Nephron progenitor cell (in vitro differentiated cells): Measurements from ENCODE around the gene RASSF4.

Experiments
- DNase-seq: peaks from one replicate; pipeline ENCODE4 v3.0.0; 2021
- H3K27ac Mint-ChIP-seq: 2 replicates; pipeline ENCODE4 v1.8.0; 2021; ENCODE audit warnings: mild to moderate bottlenecking, moderate library complexity, mixed read lengths
- H3K27me3 Mint-ChIP-seq: 2 replicates; pipeline ENCODE4 v1.8.0; 2021; ENCODE audit warnings: mild to moderate bottlenecking, low read depth, mixed read lengths; ENCODE audit not compliant: poor library complexity
- H3K36me3 Mint-ChIP-seq: 2 replicates; pipeline ENCODE4 v1.8.0; 2021; ENCODE audit warnings: low read depth, mixed read lengths
- H3K4me1 Mint-ChIP-seq: 2 replicates; pipeline ENCODE4 v1.8.0; 2021; ENCODE audit warnings: mixed read lengths
- H3K4me3 Mint-ChIP-seq: 2 replicates; pipeline ENCODE4 v1.8.0; 2021; ENCODE audit warnings: mild to moderate bottlenecking, moderate library complexity, mixed read lengths
- H3K9me3 Mint-ChIP-seq: 2 replicates; pipeline ENCODE4 v1.8.0; 2021; ENCODE audit warnings: mild to moderate bottlenecking, moderate library complexity, mixed read lengths
- TF ChIP-seq, protein P1 (sequence below): fragments of 200-600 bp; sonication (generic); IDR thresholded peaks from 2 replicates; pipeline ENCODE4 v1.5.0; 2021; ENCODE audit warnings: antibody characterized with exemption

Gene RASSF4

DNA sequence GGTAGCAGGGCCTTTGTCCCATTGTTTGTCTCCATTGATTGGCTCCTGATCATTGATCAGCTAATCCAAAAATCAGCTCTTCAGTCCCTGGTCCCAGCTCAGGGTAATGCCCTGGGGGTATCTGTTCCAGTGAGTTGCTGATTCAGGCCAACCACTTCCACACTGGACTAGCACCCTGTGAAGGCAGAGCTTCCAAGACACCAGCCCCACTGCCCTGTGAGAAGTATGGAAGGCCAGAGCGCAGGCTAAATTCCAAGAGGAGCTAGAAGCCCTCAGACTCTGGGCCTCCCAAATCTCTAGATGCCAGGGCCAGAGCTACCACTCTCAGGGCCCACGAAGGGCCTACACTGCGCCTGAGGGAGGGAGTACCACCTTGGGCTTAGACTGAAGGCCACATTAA is 38.1 kb upstream of the RASSF4 start:
- DNase-seq: no peak
- no peak overlapping the region for H3K27ac Mint-ChIP-seq
- TF ChIP-seq, protein P1, sequence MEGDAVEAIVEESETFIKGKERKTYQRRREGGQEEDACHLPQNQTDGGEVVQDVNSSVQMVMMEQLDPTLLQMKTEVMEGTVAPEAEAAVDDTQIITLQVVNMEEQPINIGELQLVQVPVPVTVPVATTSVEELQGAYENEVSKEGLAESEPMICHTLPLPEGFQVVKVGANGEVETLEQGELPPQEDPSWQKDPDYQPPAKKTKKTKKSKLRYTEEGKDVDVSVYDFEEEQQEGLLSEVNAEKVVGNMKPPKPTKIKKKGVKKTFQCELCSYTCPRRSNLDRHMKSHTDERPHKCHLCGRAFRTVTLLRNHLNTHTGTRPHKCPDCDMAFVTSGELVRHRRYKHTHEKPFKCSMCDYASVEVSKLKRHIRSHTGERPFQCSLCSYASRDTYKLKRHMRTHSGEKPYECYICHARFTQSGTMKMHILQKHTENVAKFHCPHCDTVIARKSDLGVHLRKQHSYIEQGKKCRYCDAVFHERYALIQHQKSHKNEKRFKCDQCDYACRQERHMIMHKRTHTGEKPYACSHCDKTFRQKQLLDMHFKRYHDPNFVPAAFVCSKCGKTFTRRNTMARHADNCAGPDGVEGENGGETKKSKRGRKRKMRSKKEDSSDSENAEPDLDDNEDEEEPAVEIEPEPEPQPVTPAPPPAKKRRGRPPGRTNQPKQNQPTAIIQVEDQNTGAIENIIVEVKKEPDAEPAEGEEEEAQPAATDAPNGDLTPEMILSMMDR: no peak
- H3K4me1 Mint-ChIP-seq: peaks cover 10% of the 10 kb centered on the region
- H3K4me3 Mint-ChIP-seq: no peak overlapping the region
- H3K9me3 Mint-ChIP-seq: peaks cover 32% of the 10 kb centered on the region
- H3K36me3 Mint-ChIP-seq: peaks cover 42% of the 10 kb centered on the region
- peaks cover 14% of the 10 kb centered on the region for H3K27me3 Mint-ChIP-seq

DNA sequence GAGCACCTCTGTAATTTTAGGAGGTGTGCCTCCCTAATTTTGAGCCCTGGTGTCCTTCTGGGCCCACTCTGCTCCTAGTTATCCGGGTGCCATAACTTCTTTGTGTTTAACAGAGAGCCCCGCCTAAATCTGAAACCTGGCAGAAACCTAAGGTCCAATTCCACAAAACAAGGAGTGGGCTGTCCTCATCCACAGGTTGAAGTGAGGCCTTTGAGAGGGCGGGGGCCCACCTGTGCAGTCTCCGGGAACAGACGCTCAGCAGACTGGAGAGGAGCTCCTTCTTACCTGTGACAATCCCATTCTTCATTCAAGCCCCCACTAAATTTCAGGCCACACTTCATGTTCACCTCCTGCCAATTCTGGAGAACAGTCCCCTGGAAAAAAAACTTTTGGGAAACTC is 37.6 kb upstream of the RASSF4 start:
- Mint-ChIP-seq H3K36me3 (peaks cover 40% of the 10 kb centered on the region), H3K4me3 (no peak overlapping the region), H3K27me3 (peaks cover 14% of the 10 kb centered on the region), H3K27ac (no peak overlapping the region), H3K9me3 (peaks cover 29% of the 10 kb centered on the region), H3K4me1 (peaks cover 5% of the 10 kb centered on the region)
- DNase-seq: no peak
- TF ChIP-seq, protein P1: no peak

DNA sequence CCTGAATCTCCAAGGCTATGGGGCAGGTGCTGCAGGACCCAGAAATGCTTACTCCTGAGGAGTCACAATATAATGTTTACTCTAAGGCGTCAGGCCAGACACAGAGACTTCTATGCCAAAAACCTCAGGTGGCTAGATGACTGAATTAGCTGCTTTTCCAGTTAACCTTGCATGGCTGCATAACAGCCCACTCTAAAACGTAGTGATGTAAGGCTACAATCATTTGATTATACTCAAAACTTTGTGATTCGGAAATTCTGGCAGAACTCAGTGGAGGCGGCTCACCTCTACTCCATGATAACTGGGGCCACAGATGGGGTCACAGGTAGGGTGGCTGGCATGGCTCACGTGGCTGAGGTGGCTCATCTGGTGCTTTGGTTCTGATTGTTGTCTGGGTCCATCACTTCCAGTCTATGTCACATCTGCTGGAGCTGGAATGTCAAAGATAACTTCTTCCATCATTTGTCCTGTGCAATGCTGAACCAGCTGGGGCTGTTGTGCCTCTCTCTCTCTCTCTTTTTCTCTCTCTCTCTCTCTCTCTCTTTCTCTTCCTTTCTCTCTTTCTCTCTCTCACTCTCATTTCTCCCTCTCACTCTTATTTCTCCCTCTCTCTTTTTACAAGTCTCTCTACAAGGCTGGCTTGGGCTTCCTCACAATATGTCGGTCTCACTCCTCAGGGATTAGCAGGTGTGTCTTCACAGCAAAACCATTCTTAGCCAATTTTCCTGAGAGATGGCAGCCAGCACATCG is 36.6 kb upstream of the RASSF4 start:
- TF ChIP-seq, protein P1: no peak
- Mint-ChIP-seq H3K4me3 (no peak overlapping the region), H3K27ac (no peak overlapping the region), H3K27me3 (peaks cover 18% of the 10 kb centered on the region), H3K4me1 (no peaks in the 10 kb centered on the region), H3K9me3 (peaks cover 20% of the 10 kb centered on the region), H3K36me3 (peaks cover 31% of the 10 kb centered on the region)
- no peak for DNase-seq

DNA sequence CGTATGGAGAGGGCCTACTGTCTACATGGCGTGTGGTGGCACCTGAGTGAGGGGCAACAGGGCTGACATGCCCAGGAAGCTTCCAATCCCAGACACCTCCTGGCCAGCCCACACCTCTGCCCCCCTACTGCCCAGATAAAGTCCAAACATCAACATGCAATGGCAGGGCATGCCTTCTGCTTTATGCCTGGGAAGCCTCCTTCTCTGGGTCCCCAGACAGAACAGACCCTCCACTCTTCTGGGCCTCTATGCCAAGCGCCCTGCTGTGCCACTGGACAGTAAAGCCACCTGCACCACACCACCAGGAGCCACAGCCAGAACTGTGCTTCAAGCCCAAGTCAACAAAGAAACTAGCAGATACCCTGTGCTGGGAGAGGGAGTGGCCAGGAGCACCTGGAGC is 36.0 kb upstream of the RASSF4 start:
- peaks cover 14% of the 10 kb centered on the region for H3K9me3 Mint-ChIP-seq
- TF ChIP-seq, protein P1: no peak

DNA sequence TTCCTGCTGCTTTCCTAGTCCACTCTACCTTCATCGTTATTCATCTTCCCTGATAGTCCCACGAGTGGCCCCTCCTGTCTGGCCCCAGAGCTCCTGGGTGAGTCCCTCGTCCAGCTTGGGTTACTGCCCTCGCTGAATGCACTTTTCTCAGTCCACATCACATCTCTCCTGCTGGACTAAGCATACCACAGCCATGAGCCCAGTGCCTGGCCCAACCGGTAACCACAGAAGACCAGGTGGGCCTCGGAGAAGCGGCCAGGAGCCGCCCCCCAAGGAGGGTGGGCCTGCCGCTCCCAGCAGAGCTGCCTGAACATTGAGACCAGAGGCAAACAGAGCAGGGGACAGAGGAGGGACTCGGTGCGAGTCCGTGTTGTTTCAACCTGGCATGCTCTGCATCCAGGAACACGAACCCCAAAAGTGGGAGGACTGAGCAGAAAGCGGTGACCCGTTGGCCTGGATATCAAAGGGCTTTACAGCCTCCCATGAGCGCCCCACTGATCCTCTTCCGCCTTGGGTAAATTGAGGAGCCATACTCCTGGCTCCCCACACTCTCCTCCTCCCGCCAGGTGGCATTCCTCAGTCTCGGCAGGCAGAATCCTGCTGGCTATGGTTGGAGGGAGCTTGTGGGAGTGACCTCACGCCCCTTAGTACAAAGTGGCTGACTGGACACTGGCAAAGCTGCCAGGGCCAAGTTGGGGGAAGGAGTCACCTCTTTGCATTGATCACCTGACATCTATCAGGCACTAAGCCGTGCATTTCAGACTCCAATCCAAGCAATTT is 35.2 kb upstream of the RASSF4 start:
- H3K4me1 Mint-ChIP-seq: no peaks in the 10 kb centered on the region
- TF ChIP-seq, protein P1: no peak
- DNase-seq: no peak
- no peak overlapping the region for H3K4me3 Mint-ChIP-seq
- peaks cover 17% of the 10 kb centered on the region for H3K36me3 Mint-ChIP-seq
- peak overlapping the region; percentile 34 for H3K27ac Mint-ChIP-seq
- peaks cover 8% of the 10 kb centered on the region for H3K9me3 Mint-ChIP-seq
- peaks cover 31% of the 10 kb centered on the region for H3K27me3 Mint-ChIP-seq

More for the DNA sequence above, 36.0 kb upstream of the RASSF4 start:
- H3K4me3 Mint-ChIP-seq: no peak overlapping the region
- H3K27ac Mint-ChIP-seq: no peak overlapping the region
- H3K36me3 Mint-ChIP-seq: peaks cover 26% of the 10 kb centered on the region
- peaks cover 22% of the 10 kb centered on the region for H3K27me3 Mint-ChIP-seq
- DNase-seq: no peak
- H3K4me1 Mint-ChIP-seq: no peaks in the 10 kb centered on the region
